ENCODE measurements around the gene RIMBP2.

- no peak for TF ChIP-seq EZH2 (IDR thresholded peaks at IDR 0.05; ENCODE audit: borderline replicate concordance, insufficient read depth, low read length, poor library complexity, severe bottlenecking)
- TF ChIP-seq CTCF (IDR thresholded peaks at IDR 0.05; ENCODE audit: poor library complexity, severe bottlenecking): no peak
- no peak for TF ChIP-seq POLR2AphosphoS5 (IDR thresholded peaks at IDR 0.05)
- TF ChIP-seq EP300 (conservative IDR thresholded peaks at IDR 0.05; ENCODE audit: poor library complexity, severe bottlenecking): no peak
- no peak for TF ChIP-seq MXI1 (conservative IDR thresholded peaks at IDR 0.05; ENCODE audit: poor library complexity, severe bottlenecking)
- TF ChIP-seq TAF1 (IDR thresholded peaks at IDR 0.05; ENCODE audit: low read depth): no peak
- TF ChIP-seq, protein P1, sequence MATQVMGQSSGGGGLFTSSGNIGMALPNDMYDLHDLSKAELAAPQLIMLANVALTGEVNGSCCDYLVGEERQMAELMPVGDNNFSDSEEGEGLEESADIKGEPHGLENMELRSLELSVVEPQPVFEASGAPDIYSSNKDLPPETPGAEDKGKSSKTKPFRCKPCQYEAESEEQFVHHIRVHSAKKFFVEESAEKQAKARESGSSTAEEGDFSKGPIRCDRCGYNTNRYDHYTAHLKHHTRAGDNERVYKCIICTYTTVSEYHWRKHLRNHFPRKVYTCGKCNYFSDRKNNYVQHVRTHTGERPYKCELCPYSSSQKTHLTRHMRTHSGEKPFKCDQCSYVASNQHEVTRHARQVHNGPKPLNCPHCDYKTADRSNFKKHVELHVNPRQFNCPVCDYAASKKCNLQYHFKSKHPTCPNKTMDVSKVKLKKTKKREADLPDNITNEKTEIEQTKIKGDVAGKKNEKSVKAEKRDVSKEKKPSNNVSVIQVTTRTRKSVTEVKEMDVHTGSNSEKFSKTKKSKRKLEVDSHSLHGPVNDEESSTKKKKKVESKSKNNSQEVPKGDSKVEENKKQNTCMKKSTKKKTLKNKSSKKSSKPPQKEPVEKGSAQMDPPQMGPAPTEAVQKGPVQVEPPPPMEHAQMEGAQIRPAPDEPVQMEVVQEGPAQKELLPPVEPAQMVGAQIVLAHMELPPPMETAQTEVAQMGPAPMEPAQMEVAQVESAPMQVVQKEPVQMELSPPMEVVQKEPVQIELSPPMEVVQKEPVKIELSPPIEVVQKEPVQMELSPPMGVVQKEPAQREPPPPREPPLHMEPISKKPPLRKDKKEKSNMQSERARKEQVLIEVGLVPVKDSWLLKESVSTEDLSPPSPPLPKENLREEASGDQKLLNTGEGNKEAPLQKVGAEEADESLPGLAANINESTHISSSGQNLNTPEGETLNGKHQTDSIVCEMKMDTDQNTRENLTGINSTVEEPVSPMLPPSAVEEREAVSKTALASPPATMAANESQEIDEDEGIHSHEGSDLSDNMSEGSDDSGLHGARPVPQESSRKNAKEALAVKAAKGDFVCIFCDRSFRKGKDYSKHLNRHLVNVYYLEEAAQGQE (IDR thresholded peaks at IDR 0.05; ENCODE audit: borderline replicate concordance): no peak
- TF ChIP-seq RAD21 (conservative IDR thresholded peaks at IDR 0.05): no peak
- no peak for TF ChIP-seq SMC3 (conservative IDR thresholded peaks at IDR 0.05; ENCODE audit: poor library complexity)
These were observed 218.8 kb downstream of the RIMBP2 start for GRCh38 chr12:130497321-130497720.

Data from neural cell (in vitro differentiated cells).